Endometrial microvascular endothelial cells (primary cell): Measurements from ENCODE around the gene TBC1D22A. TPM values are rescaled to one million over a fixed set of nuclear protein-coding genes. Genes with fewer than 3 reads are reported as not detected.

Source experiments
- in situ Hi-C: cut with HindIII; loops from 2 replicates; pipeline ENCODE4 v1.10.0; 2017; ENCODE audit warnings: low sequenced_read_pairs, low pct_unique_long_range_greater_than_20kb; ENCODE audit errors: inconsistent ontology term
- total RNA-seq: library from RNA; depleted of rRNA; stranded (reverse); fragments of >200 nt; gene quantifications from one replicate; pipeline ENCODE4 v1.2.3, GENCODE V29; 2015; ENCODE audit errors: inconsistent ontology term

TBC1D22A gene
- total RNA-seq, 1 donor from 2014 or later = 20.0 TPM

DNA sequence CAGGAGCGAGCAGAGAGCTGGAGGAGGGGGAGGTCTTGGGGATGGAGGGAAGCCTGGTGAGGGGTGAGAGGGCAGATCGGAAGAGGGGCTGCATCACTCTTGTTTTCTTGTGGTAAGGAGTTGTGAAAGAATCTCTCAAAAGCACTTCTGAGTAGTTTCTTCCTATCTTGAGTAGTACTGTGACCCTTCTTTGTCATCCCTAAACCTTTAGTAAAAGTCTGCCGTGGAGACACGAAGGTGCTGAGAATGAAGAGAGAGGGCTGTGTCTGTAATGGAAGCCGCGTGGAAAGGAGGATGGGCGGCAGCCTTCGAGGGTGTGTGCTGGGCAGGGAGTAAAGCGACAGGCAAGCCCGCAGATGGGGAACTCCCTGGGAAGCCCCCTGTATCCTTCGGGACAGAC lies 237.8 kb downstream of the TBC1D22A start:
- in situ Hi-C loops = no loop called here

DNA sequence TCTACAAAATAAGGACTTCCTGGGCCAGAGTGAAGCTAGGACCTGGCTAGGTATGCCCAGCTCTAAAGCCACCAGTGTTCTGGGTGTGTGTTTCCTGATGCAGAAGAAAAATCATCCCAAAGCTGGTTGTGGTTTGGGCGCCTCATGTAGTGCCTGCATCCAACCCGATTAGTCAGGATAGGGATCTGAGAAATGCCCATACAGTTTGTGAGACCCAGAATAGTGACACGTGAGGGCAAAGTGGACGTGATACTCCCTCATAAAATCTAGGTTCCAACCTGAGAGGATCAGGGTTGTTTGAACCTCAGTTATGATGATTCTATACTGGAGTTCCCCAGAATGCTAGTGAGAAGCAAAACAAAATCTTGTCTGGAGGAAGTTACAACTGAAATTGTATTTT lies 238.4 kb downstream of the TBC1D22A start:
- in situ Hi-C loops = no loop called here

DNA sequence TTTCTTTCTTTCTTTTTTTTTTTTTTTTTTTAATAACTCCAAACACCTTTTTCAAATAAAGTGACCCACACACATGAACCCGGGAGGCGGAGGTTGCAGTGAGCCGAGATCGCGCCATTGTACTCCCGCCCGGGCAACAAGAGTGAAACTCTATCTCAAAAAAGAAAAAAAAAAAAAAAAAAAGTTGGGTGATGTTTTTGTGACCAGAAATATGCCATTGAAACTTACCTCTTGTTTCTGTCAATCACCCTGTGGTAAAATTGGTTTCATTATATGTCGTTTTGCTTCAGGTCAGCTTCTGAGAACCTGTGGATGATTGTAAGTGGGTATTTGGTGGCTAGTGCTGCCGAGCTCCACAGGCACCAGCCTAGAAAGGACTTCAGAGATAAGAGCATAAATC lies 238.8 kb downstream of the TBC1D22A start:
- in situ Hi-C loops = no loop called here

DNA sequence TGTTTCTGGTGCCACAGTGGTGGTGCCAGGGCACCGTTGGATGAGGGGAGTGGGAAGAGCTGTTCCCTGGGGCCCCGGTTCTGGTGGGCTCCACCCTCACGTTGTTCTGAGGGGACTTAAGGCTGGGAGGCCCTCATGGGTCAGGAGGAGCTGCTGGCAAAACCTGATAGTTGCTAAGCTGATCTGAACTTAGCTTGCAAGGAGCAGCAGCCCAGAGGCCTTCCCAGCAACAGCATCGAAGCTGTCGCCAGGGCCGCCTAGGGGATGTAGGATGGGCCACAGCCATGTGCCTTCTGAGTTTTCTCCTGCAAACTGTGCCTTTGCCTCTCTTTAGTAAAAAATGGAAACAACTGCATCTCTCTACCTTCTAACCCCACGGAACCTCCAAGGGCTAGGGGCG lies 240.2 kb downstream of the TBC1D22A start:
- in situ Hi-C loops = no loop called here

DNA sequence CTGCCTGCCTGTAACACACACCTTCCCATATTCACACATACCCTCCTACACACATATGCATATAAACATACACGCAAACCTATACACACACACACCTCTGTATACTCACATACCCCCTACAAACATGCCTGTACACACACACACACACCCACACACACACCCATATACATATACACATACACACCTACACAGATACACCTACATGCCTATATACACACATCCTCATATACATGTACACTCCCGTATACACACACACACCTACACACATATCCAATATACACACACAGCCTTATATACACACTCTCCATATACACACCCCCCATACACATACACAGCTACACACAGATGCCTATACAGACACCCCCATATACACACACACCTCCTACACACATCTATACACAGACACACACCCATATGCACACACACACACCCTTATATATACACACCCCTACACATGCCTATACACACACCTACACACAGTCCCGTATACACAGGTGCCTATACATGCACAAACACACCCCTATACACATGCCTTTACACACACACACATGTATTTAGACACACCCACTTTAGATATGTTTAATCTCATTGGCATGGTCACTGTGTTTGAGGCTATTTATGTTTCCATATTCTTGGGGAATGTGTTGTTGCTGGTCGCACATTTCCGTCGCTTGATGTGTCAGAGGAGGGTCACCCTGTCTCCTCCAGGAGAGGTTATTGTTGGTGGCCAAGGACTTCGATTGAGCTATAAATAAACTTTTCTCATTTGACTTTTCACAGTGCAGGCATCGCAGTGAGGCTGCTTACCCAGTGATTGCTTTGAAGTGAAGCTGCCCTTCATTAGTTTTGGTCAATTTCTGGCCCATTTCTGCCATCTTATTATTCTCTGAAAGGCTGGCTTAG lies 243.3 kb downstream of the TBC1D22A start:
- in situ Hi-C loops = no loop called here

DNA sequence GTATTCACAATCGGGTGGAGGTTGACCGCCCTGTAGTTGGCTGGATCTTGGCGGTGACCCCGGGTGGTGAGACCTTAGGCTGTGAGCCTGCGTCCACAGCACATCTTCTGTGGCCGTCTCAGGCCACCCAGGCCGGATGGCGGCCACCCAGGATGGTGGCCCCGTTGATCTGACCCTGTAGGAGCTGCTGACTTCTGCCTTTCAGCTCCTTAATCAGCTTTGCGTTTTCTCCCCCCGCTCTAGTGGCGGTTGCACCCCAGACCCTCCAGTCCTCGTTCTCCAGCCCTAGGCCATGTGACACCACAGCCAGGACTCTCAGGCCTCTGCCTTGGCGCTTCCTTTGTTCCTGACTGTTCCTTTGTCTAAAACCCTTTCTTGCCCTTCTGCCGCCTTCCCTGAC lies 244.0 kb downstream of the TBC1D22A start:
- in situ Hi-C loops = no loop called here

DNA sequence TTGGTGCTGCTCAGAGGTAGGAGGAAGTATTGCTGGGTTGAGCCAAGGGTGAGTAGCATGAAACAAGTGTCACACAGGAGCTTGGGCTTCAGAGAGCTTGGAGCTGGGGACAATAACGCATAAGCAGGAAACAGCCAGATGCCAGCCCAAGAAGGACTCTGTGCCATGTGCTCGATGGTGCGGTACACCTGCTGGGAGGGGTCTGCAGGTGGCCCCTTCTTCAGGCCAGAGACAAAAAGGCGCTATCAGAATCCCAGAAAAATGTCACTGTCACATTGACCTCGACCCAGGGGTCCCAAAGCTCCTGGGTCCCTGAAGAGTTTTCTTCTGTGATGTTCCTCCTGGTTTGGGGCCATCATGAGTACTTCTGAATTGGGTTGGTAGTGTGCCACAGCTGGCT lies 244.4 kb downstream of the TBC1D22A start:
- in situ Hi-C loops = no loop called here

DNA sequence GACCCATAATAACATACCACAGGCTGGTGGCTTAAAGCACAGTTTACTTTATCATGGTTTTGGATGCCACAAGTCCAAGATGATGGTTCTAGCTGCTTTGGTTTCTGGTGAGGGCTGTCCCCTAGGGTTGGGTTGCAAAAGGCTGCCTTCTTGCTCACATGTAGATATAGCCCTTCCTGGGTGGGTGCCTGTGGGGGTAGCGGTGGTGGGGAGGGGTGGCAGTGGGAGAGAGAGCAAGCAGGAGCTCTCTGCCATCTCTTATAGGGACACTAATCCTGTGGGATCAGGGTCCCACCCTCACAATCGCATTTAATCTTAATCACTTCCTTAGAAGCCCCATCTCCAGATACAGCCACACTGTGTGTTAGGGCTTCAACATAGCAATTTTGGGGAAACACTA lies 245.0 kb downstream of the TBC1D22A start:
- in situ Hi-C loops = no loop called here

DNA sequence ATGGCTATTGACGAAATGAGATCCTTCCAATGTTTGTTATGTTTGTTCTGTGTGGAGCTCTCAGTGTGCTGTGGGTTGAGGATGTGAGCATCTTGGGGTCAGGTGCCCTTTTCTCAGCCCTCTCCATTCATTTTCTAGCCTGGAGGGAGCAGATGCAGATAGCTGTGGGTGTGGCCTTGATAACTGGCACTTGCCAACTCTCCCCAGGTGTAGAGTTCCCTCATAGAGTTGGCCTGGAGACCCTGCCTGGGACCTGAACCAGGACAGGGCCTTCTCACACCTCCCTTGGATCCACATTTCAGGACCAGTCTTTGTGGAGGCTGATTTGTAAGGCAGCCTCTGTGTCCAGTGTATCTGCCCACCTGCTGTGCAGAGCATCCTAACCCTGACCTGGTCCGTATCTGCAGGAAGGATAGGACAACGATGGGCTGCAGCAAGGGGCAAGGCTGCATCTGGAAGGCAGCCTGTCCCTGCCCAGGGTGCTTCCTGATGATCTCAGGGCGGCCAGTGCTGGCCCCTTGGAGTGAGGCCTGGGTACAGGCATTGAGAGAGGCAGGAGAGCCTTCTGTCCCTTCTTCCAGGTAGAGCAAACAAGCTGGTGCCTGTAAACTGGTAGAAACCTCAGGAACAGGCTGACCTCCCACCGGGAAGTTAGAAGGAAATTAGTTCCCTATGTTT lies 245.9 kb downstream of the TBC1D22A start:
- in situ Hi-C loops = no loop called here

DNA sequence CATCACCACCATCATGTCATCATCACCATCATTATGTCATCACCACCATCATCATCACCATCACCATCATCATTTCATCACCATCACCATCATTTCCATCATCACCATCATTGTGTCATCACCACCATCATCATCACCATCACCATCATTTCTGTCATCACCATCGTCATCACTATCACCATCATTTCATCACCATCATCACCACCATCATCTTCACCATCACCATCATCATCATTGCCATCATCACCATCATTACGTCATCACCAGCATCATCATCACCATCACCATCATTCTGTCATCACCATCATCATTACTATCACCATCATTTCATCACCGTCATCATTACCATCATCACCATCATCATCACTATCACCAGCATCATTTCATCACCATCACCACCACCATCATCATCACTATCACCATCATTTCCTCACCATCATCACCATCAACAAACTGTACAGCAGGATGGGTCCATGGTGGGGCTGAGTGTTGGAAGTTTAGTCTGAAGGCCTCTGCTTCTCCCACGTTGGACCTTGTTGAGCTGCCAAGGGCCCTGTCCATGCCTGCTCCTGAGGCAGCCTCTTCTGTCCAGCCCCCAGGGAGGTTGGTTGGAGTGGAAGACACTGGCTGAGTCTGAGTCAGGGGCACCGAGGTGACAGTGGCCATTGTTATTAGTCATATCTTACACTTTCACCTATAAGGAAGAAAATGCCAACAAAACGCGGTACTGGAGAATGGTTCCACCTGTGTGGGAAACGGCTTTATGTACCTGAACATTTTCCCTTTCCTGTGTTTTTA lies 247.1 kb downstream of the TBC1D22A start:
- in situ Hi-C loops = no loop called here

DNA sequence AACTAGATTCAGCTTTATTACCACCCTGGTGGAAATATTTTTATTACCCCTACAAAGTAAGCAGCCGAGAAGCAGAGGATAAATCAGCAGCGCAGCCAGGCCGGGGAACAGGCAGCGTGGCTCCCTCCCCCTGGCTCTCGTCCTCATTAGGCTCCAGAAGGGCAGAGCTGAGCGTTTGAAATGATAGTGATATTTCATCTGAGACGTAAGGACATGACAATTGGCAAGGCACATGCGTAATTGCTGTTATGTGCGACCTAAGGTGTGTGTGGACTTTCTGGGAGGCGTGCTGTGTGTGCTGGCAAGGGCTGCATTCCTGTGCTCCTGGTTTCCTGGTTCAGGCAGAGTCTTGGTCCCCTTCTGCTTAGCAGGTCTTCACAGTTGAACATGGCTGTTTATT lies 247.8 kb downstream of the TBC1D22A start:
- in situ Hi-C loops = no loop called here

DNA sequence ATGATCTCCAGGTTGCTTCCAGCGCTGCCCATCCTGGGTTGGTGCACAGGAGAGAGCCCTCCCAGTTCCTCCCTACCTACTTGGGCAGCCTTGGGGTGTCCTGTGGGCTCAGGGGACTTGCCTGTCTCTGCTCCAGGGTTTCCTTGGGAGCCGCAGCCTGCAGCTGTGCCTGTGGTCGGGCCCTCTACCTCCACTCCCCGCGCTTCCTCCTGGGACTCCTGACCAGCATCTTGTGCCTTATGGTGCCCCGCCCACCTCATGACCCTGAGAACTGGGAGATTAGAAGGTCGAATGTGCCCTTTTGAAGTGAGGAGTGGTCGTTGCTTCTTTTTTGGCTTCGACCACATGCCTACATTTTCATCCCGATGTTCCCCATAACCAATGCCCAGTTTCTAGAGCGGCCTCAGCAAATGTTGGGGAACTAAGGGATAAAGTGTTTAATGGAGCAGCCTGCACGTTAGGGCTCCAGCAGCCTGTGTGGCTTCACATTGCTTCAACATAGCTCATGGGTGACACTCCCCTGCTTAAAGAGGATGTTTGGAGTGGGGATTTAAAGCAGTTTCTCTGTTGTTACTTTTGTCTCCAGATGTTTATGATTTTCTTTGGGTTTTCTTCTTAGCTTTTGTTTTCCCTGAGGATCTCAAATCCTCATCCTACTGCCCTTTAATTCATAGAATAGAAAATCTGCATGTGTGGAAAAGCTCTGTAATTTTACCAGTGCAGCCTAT lies 248.8 kb downstream of the TBC1D22A start:
- in situ Hi-C loops = no loop called here

DNA sequence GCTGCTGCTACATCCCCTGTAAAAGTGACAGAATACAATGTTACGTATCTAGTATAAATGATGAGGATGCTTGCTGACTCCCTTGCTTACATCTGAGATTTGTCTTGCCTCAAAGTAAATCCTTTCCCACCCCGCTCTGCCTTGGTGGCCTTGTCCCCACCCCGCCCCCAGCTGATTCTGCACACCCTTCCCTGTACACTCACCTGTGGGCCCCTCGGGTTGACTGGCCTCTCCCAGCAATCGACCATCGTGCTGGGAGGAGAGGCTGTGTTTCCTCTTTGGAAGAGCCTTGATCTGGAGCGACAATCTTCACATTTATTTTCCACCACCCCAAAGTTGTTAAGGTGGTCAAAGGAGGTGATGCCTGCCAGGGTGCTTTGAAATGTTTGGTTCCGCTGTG lies 249.4 kb downstream of the TBC1D22A start:
- in situ Hi-C loops = no loop called here

DNA sequence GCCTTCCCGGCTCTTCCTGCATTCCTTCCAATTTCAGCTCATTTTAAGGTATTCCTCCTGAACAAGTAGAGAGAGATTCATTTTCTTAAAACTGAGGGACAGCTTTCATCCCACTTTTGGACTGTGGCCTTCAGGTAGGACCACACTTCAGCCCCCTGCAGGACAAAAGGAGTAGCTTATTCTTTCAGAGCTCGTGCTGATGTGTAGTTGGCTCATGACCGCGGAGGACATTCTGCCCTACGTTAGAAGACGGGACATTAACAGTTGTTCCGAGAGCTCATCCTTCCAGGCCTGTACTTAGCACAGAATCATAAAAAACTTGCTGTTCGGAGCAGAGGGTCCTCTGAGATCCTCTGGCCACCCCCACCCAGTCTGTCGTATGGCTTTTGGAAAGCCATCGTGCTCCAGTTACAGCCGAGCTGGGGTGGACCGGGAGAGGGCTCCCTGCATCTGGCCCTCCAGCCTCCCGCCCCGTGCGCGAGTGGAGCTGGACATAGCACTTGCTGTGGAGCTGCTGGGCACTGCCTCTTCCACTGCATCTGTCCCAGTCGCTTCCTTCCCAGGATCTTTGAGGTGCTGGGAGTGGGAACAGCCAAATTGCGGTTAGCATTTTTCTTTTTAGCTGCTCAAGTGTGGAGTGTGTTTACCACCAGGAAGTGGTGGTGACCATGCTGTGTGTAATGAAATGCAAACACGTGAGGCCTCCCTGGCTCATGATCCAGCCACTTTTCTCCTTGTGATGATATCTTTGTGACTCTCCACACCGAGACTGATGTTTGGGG lies 250.3 kb downstream of the TBC1D22A start:
- in situ Hi-C loops = no loop called here

DNA sequence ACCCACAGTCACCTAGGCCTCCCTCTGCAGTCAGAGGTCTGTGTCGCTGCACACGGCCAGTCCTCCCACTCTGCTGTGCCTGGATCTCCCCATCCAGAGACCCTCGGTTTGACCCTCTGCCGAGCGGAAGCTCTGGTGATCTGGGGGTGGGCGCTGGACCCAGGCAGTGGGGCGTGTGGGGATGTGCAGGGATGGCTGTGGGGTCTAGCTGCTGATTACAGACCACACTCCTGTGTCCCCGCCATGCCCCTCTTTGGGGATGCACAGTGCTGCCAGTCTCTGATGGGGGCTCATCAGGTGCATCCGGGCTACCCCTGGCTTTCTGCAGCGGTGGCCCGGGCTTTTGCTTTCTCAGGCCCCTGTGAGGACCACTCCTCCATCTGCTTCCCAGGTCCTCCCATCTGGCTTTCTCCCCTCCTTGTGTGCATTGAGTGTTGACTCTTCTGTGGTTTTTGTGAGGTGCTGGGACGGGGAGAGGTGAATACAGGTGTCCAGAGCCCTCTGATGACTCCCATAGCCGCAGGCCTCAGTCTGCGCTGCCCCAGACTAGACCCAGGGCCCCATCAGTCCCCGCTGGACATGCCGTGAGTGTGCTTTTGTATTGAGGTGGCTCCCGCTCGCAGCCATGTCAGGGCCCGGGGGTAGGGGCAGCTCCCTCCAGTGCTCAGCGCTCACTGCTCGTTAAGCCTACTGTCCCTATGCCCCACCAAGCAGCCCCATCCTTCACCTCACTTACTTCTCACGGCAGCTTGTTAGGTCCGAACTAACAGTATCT lies 251.6 kb downstream of the TBC1D22A start:
- in situ Hi-C loops = no loop called here

DNA sequence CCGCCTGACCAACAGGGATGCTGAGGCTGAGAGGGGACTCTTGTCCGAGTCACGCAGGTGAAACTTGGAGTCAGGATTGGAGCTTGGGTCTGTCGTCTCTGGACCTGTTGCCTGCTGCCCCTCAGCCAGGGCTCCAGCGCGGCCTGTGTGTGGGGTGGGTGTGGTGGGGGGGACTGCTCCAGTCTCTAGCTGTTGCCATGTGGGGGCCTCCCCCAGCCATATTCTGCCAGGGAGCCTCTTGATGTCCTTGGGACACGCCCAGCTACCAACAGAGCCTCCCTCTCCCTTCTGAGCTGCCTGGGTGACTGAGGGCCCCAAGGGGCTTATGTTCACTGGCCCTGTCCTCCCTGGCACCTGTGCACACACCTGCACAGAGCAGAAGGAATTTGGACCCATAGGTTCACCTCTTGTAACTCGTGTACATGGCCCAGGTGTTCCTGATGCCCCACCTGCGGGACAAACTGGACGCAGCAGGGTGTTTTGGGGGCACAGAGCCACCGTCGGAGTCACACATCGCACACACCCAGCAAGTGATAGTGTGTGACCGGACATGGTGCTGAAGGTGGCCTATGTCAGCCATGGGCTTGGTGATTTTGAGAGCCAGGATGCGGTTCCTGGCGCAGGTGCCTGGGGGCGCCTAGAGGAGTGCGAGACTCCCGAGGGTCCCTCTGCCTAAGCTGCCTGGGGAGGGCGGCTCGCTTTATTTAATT lies 252.3 kb downstream of the TBC1D22A start:
- in situ Hi-C loops = no loop called here

DNA sequence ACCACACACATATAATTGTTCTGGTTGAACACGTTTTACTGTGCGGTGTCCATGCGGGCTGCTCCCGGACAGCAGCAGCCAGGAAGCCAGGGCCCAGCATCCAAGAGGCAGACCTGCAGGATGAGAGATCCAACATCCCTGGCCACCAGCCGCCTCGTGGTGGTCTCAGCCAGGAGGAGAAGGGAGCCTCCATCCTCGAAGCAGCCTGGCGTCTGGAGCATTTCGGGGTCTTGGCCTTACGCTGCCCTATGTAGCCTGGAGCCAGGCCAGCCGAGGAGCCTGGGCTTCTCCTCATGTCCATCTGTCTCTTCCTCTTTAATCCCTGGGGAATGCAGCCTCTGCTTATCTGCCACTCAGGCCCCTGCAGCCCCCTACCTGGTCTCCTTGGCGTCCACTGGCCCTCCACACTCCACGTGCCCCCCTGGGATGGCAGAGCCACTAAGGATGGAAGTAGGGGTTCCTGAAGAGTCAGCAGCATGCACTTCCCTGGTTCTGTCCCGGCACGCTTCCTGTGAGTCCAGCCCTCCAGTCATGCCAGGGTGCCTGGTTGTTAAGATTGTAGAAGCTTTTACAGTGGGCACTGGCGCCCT lies 253.2 kb downstream of the TBC1D22A start:
- in situ Hi-C loops = no loop called here
